Gastrocnemius medialis (tissue), 4 donors: ENCODE results near the gene THADA.

Source experiments
- CTCF ChIP-seq, 5 experiments: fragments of 450-650 bp in 3 of 5; fragments of 200-600 bp in 2 of 5; sonication (generic) in 2 of 5; IDR thresholded peaks in 4 of 5; conservative IDR thresholded peaks in 1 of 5; 1 replicate in 4 of 5; 2 replicates in 1 of 5; pipeline ENCODE4 v1.5.1; 2016 to 2019; ENCODE audit warnings: antibody characterized with exemption in 5 of 5, mild to moderate bottlenecking in 3 of 5, moderate library complexity in 3 of 5
- POLR2A ChIP-seq, 2 donors: fragments of 450-650 bp; IDR thresholded peaks; one replicate each; pipeline ENCODE4 v1.6.1; 2017; ENCODE audit warnings: antibody characterized with exemption in 2 of 2, mild to moderate bottlenecking in 2 of 2, moderate library complexity in 2 of 2

GRCh38 chr2:43332653-43333052 is 263.2 kb downstream of the THADA start:
- no peak for TF ChIP-seq CTCF (IDR thresholded peaks at IDR 0.05 in 4 of 5, conservative IDR thresholded peaks at IDR 0.05 in 1 of 5)
- TF ChIP-seq POLR2A (IDR thresholded peaks at IDR 0.05), result no peak
